DOHH2 (cell line): ENCODE data around the gene WNK4.

Experiments
- H3F3A ChIP-seq: fragments of 200-600 bp; sonication (generic), shearing (Covaris generic); 2 replicates; pipeline ENCODE4 v1.6.0; 2016; ENCODE audit warnings: antibody characterized with exemption, mild to moderate bottlenecking; ENCODE audit not compliant: control insufficient read depth, insufficient read depth
- H3K27ac ChIP-seq: fragments of 200-600 bp; sonication (generic); 2 replicates; pipeline ENCODE4 v1.5.1; 2014; ENCODE audit warnings: low read depth, mild to moderate bottlenecking, low read length, moderate library complexity
- H3K27me3 ChIP-seq: fragments of 200-600 bp; sonication (generic); 2 replicates; pipeline ENCODE4 v1.6.1; 2014; ENCODE audit warnings: mild to moderate bottlenecking, low read length, mixed read lengths; ENCODE audit not compliant: control insufficient read depth
- H3K36me3 ChIP-seq: fragments of 200-600 bp; sonication (generic); 2 replicates; pipeline ENCODE4 v1.6.1; 2014; ENCODE audit warnings: mild to moderate bottlenecking, low read length, moderate library complexity, mixed read lengths; ENCODE audit not compliant: control insufficient read depth
- H3K4me1 ChIP-seq: fragments of 200-600 bp; sonication (generic); 2 replicates; pipeline ENCODE4 v1.6.1; 2014; ENCODE audit warnings: mild to moderate bottlenecking, low read length, mixed read lengths; ENCODE audit not compliant: control insufficient read depth
- H3K4me2 ChIP-seq: fragments of 200-600 bp; sonication (generic); 2 replicates; pipeline ENCODE4 v1.6.0; 2014; ENCODE audit warnings: mild to moderate bottlenecking, low read length, moderate library complexity
- H3K4me3 ChIP-seq: fragments of 200-600 bp; sonication (generic); 2 replicates; pipeline ENCODE4 v1.5.1; 2014; ENCODE audit warnings: mild to moderate bottlenecking, low read length, mixed read lengths
- H3K79me2 ChIP-seq: fragments of 200-600 bp; sonication (generic); 2 replicates; pipeline ENCODE4 v1.6.1; 2014; ENCODE audit warnings: mild to moderate bottlenecking, low read length, mixed read lengths; ENCODE audit not compliant: control insufficient read depth
- H3K9me2 ChIP-seq: fragments of 200-600 bp; sonication (generic); replicated peaks from 2 replicates; pipeline ENCODE4 v1.6.1; 2014; ENCODE audit warnings: mild to moderate bottlenecking, low read length, mixed read lengths; ENCODE audit not compliant: control insufficient read depth
- H3K9me3 ChIP-seq: fragments of 200-600 bp; sonication (generic); 2 replicates; pipeline ENCODE4 v1.6.1; 2014; ENCODE audit warnings: antibody characterized with exemption, low read length, mixed read lengths; ENCODE audit not compliant: control insufficient read depth, insufficient read depth
- H4K20me1 ChIP-seq: fragments of 200-600 bp; sonication (generic); 2 replicates; pipeline ENCODE4 v1.6.0; 2014; ENCODE audit warnings: low read depth, mild to moderate bottlenecking, antibody characterized with exemption, low read length, moderate library complexity; ENCODE audit not compliant: control insufficient read depth, insufficient read depth
- EZH2phosphoT487 ChIP-seq: fragments of 200-600 bp; sonication (generic); IDR thresholded peaks from 2 replicates; pipeline ENCODE4 v1.6.1; 2017; ENCODE audit warnings: borderline replicate concordance, mild to moderate bottlenecking, antibody characterized with exemption, low read length, moderate library complexity, mixed read lengths
- TF ChIP-seq, protein P1 (sequence below): fragments of 200-600 bp; sonication (generic); IDR thresholded peaks from one replicate; pipeline ENCODE4 v1.5.1; 2014; ENCODE audit warnings: antibody characterized with exemption, mild to moderate bottlenecking, low read depth, low read length; ENCODE audit not compliant: poor library complexity, severe bottlenecking

WNK4 gene

DNA sequence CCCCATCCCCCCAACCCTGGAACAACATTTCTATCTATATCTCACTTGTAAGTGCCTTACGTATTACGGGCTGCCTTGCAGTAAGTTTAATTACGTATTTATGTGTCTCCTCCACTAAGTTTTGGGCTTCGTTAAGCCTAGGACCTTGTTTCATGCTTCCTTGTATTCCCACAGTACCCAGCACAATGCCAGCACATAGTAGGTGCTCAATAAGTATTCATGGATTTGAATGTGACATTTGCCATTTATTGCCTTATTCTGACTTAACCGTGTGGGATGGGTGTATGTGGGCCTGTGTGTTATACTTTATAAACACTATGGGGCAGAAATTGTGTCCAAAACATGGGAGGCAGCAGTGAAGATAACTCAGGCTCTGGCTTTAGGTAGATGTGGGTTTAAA lies 12.1 kb downstream of the WNK4 start:
- Histone ChIP-seq H3K27me3 (peaks cover 15% of the 10 kb centered on the region), H3K27ac (no peak overlapping the region), H3K9me3 (no peaks in the 10 kb centered on the region), H3K79me2 (no peaks in the 10 kb centered on the region; the same call in 1 of the 2 replicates), H4K20me1 (no peaks in the 10 kb centered on the region), H3K4me2 (no peak overlapping the region), H3K9me2 (no peaks in the 10 kb centered on the region), H3F3A (no peaks in the 10 kb centered on the region), H3K4me1 (peaks cover 3% of the 10 kb centered on the region), H3K36me3 (no peaks in the 10 kb centered on the region), H3K4me3 (no peak overlapping the region)
- TF ChIP-seq, protein P1, sequence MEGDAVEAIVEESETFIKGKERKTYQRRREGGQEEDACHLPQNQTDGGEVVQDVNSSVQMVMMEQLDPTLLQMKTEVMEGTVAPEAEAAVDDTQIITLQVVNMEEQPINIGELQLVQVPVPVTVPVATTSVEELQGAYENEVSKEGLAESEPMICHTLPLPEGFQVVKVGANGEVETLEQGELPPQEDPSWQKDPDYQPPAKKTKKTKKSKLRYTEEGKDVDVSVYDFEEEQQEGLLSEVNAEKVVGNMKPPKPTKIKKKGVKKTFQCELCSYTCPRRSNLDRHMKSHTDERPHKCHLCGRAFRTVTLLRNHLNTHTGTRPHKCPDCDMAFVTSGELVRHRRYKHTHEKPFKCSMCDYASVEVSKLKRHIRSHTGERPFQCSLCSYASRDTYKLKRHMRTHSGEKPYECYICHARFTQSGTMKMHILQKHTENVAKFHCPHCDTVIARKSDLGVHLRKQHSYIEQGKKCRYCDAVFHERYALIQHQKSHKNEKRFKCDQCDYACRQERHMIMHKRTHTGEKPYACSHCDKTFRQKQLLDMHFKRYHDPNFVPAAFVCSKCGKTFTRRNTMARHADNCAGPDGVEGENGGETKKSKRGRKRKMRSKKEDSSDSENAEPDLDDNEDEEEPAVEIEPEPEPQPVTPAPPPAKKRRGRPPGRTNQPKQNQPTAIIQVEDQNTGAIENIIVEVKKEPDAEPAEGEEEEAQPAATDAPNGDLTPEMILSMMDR: no peak
- no peak for TF ChIP-seq EZH2phosphoT487

DNA sequence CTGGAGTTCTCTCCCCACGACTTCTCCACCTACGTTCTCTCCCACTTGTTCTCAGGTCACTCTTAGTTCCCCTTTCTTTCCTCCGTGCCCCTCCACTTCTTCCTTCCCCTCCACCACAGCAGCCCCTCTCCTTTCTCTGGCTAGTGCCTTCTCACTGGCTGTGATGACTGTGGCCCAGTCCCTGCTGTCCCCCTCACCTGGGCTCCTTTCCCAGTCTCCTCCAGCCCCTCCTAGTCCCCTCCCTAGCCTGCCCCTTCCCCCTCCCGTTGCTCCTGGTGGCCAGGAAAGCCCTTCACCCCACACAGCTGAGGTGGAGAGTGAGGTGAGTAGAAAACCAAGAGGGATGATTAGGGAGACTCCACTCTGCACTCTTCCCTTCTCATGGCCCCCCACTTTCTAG lies 14.7 kb downstream of the WNK4 start:
- H3K4me2 ChIP-seq: no peak overlapping the region
- H3K9me2 ChIP-seq: no peaks in the 10 kb centered on the region
- TF ChIP-seq EZH2phosphoT487: no peak
- TF ChIP-seq, protein P1: no peak
- H3K9me3 ChIP-seq: no peaks in the 10 kb centered on the region
- peaks cover 15% of the 10 kb centered on the region for H3K27me3 ChIP-seq
- peaks cover 6% of the 10 kb centered on the region for H3K79me2 ChIP-seq
- H4K20me1 ChIP-seq: no peaks in the 10 kb centered on the region
- no peak overlapping the region for H3K4me3 ChIP-seq
- H3K4me1 ChIP-seq: peaks cover 13% of the 10 kb centered on the region
- H3F3A ChIP-seq: no peaks in the 10 kb centered on the region
- no peak overlapping the region for H3K27ac ChIP-seq
- no peaks in the 10 kb centered on the region for H3K36me3 ChIP-seq

DNA sequence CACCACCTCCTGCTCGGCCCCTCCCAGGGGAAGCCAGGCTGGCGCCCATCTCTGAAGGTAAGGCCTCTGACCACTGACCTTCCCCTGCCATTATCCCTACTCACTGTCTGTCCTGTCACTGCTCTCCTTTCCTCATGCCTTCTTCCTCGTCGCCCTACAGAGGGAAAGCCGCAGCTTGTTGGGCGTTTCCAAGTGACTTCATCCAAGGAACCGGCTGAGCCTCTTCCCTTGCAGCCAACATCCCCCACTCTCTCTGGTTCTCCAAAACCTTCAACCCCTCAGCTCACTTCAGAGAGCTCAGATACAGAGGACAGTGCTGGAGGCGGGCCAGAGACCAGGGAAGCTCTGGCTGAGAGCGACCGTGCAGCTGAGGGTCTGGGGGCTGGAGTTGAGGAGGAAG lies 15.1 kb downstream of the WNK4 start:
- Histone ChIP-seq H3K9me2 (no peaks in the 10 kb centered on the region), H3K9me3 (no peaks in the 10 kb centered on the region), H3K4me3 (no peak overlapping the region), H3K27me3 (peaks cover 13% of the 10 kb centered on the region), H3K4me2 (no peak overlapping the region), H3K36me3 (no peaks in the 10 kb centered on the region), H3K79me2 (peaks cover 6% of the 10 kb centered on the region), H4K20me1 (no peaks in the 10 kb centered on the region), H3K4me1 (peaks cover 13% of the 10 kb centered on the region), H3K27ac (no peak overlapping the region), H3F3A (no peaks in the 10 kb centered on the region)
- TF ChIP-seq, protein P1: no peak
- no peak for TF ChIP-seq EZH2phosphoT487
